HepG2 (cell line): Measurements from ENCODE around the gene CD81. TPM values are rescaled to one million over a fixed set of nuclear protein-coding genes. Genes with fewer than 3 reads are reported as not detected.

Experiments used
- CHCHD3 ChIP-seq: sonication (generic); formaldehyde crosslinking; IDR thresholded peaks from 2 replicates; pipeline ENCODE4 v1.8.0; 2022; ENCODE audit warnings: mild to moderate bottlenecking, missing genetic modification reagents, moderate library complexity
- ELF1 ChIP-seq: sonication (generic); formaldehyde crosslinking; IDR thresholded peaks from 2 replicates; pipeline ENCODE4 v1.4.0; 2020; ENCODE audit warnings: missing genetic modification reagents
- HNRNPH1 ChIP-seq: fragments of 200-400 bp; formaldehyde crosslinking; optimal IDR thresholded peaks from 2 replicates; pipeline ENCODE3; 2017; ENCODE audit warnings: mild to moderate bottlenecking, low read depth, low read length
- IRF2 ChIP-seq: IDR thresholded peaks from 2 replicates; pipeline ENCODE4 v1.6.1; 2018; ENCODE audit warnings: missing genetic modification reagents, missing compliant biosample characterization
- KDM5A ChIP-seq: fragments of 200-600 bp; sonication (generic); IDR thresholded peaks from 2 replicates; pipeline ENCODE4 v1.7.0; 2018; ENCODE audit warnings: antibody characterized with exemption, mild to moderate bottlenecking, low read length, borderline replicate concordance
- MAF1 ChIP-seq: sonication (generic); formaldehyde crosslinking; IDR thresholded peaks from 2 replicates; pipeline ENCODE4 v1.5.0; 2020; ENCODE audit warnings: missing genetic modification reagents, borderline replicate concordance
- MIXL1 ChIP-seq: IDR thresholded peaks from 2 replicates; pipeline ENCODE4 v1.6.1; 2016
- SATB2 ChIP-seq: sonication (generic); formaldehyde crosslinking; IDR thresholded peaks from 2 replicates; pipeline ENCODE4 v1.5.0; 2020; ENCODE audit warnings: missing genetic modification reagents
- SNRNP70 ChIP-seq: fragments of 200-400 bp; formaldehyde crosslinking; IDR thresholded peaks from 2 replicates; pipeline ENCODE4 v1.6.1; 2017; ENCODE audit warnings: mild to moderate bottlenecking, low read depth, low read length, moderate library complexity
- TRIM22 ChIP-seq: fragments of 450-650 bp; IDR thresholded peaks from 2 replicates; pipeline ENCODE4 v1.6.1; 2017
- ZFP90 ChIP-seq: sonication (generic); formaldehyde crosslinking; IDR thresholded peaks from 2 replicates; pipeline ENCODE4 v1.8.0; 2022; ENCODE audit warnings: missing genetic modification reagents, mild to moderate bottlenecking, inconsistent platforms, borderline replicate concordance
- ZNF3 ChIP-seq: IDR thresholded peaks from 2 replicates; pipeline ENCODE4 v1.7.0; 2017; ENCODE audit warnings: inconsistent platforms
- ZNF407 ChIP-seq: sonication (generic); formaldehyde crosslinking; IDR thresholded peaks from one replicate; pipeline ENCODE4 v1.5.1; 2020; ENCODE audit warnings: mild to moderate bottlenecking, missing genetic modification reagents; ENCODE audit errors: not compliant biosample characterization
- ZNF724P ChIP-seq: sonication (generic); formaldehyde crosslinking; IDR thresholded peaks from 2 replicates; pipeline ENCODE4 v1.8.0; 2022; ENCODE audit warnings: missing genetic modification reagents, borderline replicate concordance
- ZNF800 ChIP-seq: sonication (generic); formaldehyde crosslinking; IDR thresholded peaks from 2 replicates; pipeline ENCODE4 v1.4.0; 2020; ENCODE audit warnings: missing genetic modification reagents
- polyA plus RNA-seq, 8 experiments: library from polyadenylated mRNA; depleted of rRNA in 3 of 8; stranded (reverse) in 7 of 8; unstranded in 1 of 8; fragments of >200 nt; fragmentation: Illumina TruSeq in 4 of 8; extraction: Trizol in 4 of 8; gene quantifications; 2 replicates each; pipeline versions ENCODE4 v1.2.1 to v1.2.3, GENCODE V29; 2011 to 2016; ENCODE audit warnings: low read depth in 4 of 8, missing spikeins in 1 of 8, mixed read lengths in 1 of 8; ENCODE audit not compliant: insufficient read depth in 1 of 8
- total RNA-seq, 5 experiments: library from RNA; depleted of rRNA; stranded (reverse); fragments of >200 nt; fragmentation: Illumina TruSeq; extraction: Trizol; gene quantifications; 2 replicates each; pipeline ENCODE4 v1.2.3, GENCODE V29; 2016; ENCODE audit warnings: low read depth in 1 of 5
- TF ChIP-seq, protein P1 (sequence below): sonication (generic); formaldehyde crosslinking; IDR thresholded peaks from 2 replicates; pipeline ENCODE4 v1.4.0; 2020; ENCODE audit warnings: mild to moderate bottlenecking, missing genetic modification reagents

Gene CD81
- total and polyA plus RNA-seq, 2 of the 13 experiments (the other 11 are each of a cell fraction or from before 2014, with no cell fraction given) = not detected

GRCh38 chr11:2400762-2401435, 23.8 kb downstream of the CD81 start (continued):
- no peak for TF ChIP-seq ZNF407
- no peak for TF ChIP-seq IRF2
- TF ChIP-seq ZFP90 (CRISPR knock-in tag) = no peak
- TF ChIP-seq HNRNPH1 = no peak
- TF ChIP-seq KDM5A = peak; percentile 79
- no peak; the same call in 1 of the 2 replicates for TF ChIP-seq ZNF800 (CRISPR knock-in tag)
- no peak for TF ChIP-seq SNRNP70
- TF ChIP-seq ZNF724P (CRISPR knock-in tag) = no peak; the same call in 1 of the 2 replicates
- 0 out of 2 replicates have a peak, but pooled peaks have one; percentile 45 for TF ChIP-seq SATB2 (CRISPR knock-in tag)
- TF ChIP-seq ZNF3 = no peak
- no peak for TF ChIP-seq TRIM22
- TF ChIP-seq, protein P1, sequence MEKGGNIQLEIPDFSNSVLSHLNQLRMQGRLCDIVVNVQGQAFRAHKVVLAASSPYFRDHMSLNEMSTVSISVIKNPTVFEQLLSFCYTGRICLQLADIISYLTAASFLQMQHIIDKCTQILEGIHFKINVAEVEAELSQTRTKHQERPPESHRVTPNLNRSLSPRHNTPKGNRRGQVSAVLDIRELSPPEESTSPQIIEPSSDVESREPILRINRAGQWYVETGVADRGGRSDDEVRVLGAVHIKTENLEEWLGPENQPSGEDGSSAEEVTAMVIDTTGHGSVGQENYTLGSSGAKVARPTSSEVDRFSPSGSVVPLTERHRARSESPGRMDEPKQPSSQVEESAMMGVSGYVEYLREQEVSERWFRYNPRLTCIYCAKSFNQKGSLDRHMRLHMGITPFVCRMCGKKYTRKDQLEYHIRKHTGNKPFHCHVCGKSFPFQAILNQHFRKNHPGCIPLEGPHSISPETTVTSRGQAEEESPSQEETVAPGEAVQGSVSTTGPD (CRISPR knock-in tag) = 0 out of 2 replicates have a peak, but pooled peaks have one; percentile 17
- no peak for TF ChIP-seq CHCHD3 (CRISPR knock-in tag)
- TF ChIP-seq ELF1 (CRISPR knock-in tag) = no peak
- TF ChIP-seq MIXL1 (CRISPR knock-in tag) = no peak
- no peak; the same call in 1 of the 2 replicates for TF ChIP-seq MAF1 (CRISPR knock-in tag)
